Measurements from ENCODE around the gene TRIM10.

The TRIM10 gene

DNA sequence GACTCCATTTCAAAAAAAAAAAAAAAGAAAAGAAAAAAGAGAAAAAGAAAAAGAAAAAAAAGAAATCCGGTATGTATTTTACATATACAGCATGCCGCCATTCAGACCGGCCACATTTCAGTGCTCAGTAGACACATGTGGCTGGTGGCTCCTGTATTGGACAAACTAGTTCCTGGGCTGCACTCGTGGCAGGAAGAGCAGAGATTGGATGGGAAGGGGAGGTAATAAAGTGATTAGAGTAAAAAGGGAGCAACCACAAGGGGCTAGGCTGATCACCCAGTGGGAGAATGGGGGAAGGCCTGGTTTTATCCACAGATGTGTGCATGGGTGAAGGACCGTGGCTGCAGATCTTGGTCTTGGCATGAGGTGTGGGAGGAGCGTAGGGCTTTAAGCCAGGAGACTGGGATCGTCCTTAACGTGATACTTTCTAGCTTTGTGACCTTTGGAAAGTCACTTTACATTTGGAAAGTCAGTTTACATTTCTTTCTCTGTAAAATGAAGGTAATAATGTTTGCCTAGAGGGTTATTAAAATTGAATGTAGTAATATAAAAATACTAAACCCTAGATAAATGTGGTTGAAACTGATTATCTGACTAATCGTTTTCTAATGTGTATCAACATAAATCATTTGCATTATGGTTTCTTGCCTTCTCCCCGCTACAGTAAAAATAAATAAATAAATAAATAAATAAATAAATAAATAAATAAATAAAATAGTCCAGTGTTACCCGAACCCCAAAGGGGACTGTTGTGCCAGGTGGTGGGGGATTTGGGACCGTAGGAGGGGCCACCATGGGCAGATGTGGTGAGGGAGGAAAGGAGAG is 1.5 kb upstream of the TRIM10 start (continued):
- TF ChIP-seq, protein P1, sequence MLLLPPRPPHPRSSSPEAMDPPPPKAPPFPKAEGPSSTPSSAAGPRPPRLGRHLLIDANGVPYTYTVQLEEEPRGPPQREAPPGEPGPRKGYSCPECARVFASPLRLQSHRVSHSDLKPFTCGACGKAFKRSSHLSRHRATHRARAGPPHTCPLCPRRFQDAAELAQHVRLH (tag by site-specific recombination; IDR thresholded peaks at IDR 0.05), result peak; percentile 92
- TF ChIP-seq, protein P2, sequence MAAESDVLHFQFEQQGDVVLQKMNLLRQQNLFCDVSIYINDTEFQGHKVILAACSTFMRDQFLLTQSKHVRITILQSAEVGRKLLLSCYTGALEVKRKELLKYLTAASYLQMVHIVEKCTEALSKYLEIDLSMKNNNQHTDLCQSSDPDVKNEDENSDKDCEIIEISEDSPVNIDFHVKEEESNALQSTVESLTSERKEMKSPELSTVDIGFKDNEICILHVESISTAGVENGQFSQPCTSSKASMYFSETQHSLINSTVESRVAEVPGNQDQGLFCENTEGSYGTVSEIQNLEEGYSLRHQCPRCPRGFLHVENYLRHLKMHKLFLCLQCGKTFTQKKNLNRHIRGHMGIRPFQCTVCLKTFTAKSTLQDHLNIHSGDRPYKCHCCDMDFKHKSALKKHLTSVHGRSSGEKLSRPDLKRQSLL (tag by site-specific recombination; IDR thresholded peaks at IDR 0.05), result no peak
- TF ChIP-seq, protein P3, sequence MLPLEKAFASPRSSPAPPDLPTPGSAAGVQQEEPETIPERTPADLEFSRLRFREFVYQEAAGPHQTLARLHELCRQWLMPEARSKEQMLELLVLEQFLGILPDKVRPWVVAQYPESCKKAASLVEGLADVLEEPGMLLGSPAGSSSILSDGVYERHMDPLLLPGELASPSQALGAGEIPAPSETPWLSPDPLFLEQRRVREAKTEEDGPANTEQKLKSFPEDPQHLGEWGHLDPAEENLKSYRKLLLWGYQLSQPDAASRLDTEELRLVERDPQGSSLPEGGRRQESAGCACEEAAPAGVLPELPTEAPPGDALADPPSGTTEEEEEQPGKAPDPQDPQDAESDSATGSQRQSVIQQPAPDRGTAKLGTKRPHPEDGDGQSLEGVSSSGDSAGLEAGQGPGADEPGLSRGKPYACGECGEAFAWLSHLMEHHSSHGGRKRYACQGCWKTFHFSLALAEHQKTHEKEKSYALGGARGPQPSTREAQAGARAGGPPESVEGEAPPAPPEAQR (tag by site-specific recombination; IDR thresholded peaks at IDR 0.05), result no peak
- no peak for TF ChIP-seq SETDB1 (IDR thresholded peaks at IDR 0.05; ENCODE audit: insufficient read length, low read length)
- TF ChIP-seq ZNF621 (tag by site-specific recombination; IDR thresholded peaks at IDR 0.05), result no peak
- no peak for TF ChIP-seq YY2 (tag by site-specific recombination; IDR thresholded peaks at IDR 0.05)
- no peak for TF ChIP-seq ZBTB48 (tag by site-specific recombination; IDR thresholded peaks at IDR 0.05)
- TF ChIP-seq ZNF16 (tag by site-specific recombination; IDR thresholded peaks at IDR 0.05; ENCODE audit: low read depth), result no peak
- 0 out of 2 replicates have a peak, but pooled peaks have one; percentile 58 for TF ChIP-seq MYNN (tag by site-specific recombination; IDR thresholded peaks at IDR 0.05; ENCODE audit: borderline replicate concordance)
- TF ChIP-seq, protein P4, sequence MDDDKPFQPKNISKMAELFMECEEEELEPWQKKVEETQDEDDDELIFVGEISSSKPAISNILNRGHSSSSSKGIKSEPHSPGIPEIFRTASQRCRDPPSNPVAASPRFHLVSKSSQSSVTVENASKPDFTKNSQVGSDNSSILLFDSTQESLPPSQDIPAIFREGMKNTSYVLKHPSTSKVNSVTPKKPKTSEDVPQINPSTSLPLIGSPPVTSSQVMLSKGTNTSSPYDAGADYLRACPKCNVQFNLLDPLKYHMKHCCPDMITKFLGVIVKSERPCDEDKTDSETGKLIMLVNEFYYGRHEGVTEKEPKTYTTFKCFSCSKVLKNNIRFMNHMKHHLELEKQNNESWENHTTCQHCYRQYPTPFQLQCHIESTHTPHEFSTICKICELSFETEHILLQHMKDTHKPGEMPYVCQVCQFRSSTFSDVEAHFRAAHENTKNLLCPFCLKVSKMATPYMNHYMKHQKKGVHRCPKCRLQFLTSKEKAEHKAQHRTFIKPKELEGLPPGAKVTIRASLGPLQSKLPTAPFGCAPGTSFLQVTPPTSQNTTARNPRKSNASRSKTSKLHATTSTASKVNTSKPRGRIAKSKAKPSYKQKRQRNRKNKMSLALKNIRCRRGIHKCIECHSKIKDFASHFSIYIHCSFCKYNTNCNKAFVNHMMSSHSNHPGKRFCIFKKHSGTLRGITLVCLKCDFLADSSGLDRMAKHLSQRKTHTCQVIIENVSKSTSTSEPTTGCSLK (tag by site-specific recombination; IDR thresholded peaks at IDR 0.05), result no peak
- no peak for TF ChIP-seq ZBTB20 (tag by site-specific recombination; IDR thresholded peaks at IDR 0.05)
- TF ChIP-seq, protein P5, sequence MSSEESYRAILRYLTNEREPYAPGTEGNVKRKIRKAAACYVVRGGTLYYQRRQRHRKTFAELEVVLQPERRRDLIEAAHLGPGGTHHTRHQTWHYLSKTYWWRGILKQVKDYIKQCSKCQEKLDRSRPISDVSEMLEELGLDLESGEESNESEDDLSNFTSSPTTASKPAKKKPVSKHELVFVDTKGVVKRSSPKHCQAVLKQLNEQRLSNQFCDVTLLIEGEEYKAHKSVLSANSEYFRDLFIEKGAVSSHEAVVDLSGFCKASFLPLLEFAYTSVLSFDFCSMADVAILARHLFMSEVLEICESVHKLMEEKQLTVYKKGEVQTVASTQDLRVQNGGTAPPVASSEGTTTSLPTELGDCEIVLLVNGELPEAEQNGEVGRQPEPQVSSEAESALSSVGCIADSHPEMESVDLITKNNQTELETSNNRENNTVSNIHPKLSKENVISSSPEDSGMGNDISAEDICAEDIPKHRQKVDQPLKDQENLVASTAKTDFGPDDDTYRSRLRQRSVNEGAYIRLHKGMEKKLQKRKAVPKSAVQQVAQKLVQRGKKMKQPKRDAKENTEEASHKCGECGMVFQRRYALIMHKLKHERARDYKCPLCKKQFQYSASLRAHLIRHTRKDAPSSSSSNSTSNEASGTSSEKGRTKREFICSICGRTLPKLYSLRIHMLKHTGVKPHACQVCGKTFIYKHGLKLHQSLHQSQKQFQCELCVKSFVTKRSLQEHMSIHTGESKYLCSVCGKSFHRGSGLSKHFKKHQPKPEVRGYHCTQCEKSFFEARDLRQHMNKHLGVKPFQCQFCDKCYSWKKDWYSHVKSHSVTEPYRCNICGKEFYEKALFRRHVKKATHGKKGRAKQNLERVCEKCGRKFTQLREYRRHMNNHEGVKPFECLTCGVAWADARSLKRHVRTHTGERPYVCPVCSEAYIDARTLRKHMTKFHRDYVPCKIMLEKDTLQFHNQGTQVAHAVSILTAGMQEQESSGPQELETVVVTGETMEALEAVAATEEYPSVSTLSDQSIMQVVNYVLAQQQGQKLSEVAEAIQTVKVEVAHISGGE (tag by site-specific recombination; conservative IDR thresholded peaks at IDR 0.05; ENCODE audit: low read depth), result peak; percentile 90
- TF ChIP-seq ZNF624 (tag by site-specific recombination; IDR thresholded peaks at IDR 0.05), result no peak
- TF ChIP-seq ZNF658 (tag by site-specific recombination; IDR thresholded peaks at IDR 0.05), result no peak
- TF ChIP-seq ZNF266 (tag by site-specific recombination; IDR thresholded peaks at IDR 0.05; ENCODE audit: low read depth), result peak; percentile 95
- no peak for TF ChIP-seq GLIS1 (tag by site-specific recombination; IDR thresholded peaks at IDR 0.05)
- no peak; the same call in 1 of the 2 replicates for TF ChIP-seq BCL11A (tag by site-specific recombination; IDR thresholded peaks at IDR 0.05; ENCODE audit: low read depth)
- TF ChIP-seq, protein P6, sequence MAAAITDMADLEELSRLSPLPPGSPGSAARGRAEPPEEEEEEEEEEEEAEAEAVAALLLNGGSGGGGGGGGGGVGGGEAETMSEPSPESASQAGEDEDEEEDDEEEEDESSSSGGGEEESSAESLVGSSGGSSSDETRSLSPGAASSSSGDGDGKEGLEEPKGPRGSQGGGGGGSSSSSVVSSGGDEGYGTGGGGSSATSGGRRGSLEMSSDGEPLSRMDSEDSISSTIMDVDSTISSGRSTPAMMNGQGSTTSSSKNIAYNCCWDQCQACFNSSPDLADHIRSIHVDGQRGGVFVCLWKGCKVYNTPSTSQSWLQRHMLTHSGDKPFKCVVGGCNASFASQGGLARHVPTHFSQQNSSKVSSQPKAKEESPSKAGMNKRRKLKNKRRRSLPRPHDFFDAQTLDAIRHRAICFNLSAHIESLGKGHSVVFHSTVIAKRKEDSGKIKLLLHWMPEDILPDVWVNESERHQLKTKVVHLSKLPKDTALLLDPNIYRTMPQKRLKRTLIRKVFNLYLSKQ (tag by site-specific recombination; IDR thresholded peaks at IDR 0.05; ENCODE audit: borderline replicate concordance), result peak; percentile 97; the same call in 1 of the 2 replicates
- no peak for TF ChIP-seq ZBTB7A (tag by site-specific recombination; IDR thresholded peaks at IDR 0.05; ENCODE audit: low read depth)
- TF ChIP-seq KLF10 (tag by site-specific recombination; IDR thresholded peaks at IDR 0.05), result no peak
- TF ChIP-seq ZEB2 (tag by site-specific recombination; IDR thresholded peaks at IDR 0.05), result no peak
- no peak for TF ChIP-seq ZNF670 (tag by site-specific recombination; IDR thresholded peaks at IDR 0.05; ENCODE audit: low read depth)
- peak; percentile 83 for TF ChIP-seq GFI1B (tag by site-specific recombination; IDR thresholded peaks at IDR 0.05)
- TF ChIP-seq ZNF791 (tag by site-specific recombination; IDR thresholded peaks at IDR 0.05), result no peak; the same call in 1 of the 2 replicates
- no peak for TF ChIP-seq IKZF3 (tag by site-specific recombination; IDR thresholded peaks at IDR 0.05)
- TF ChIP-seq ZNF561 (tag by site-specific recombination; IDR thresholded peaks at IDR 0.05; ENCODE audit: borderline replicate concordance), result no peak
- TF ChIP-seq ZNF514 (tag by site-specific recombination; IDR thresholded peaks at IDR 0.05), result peak; percentile 83; the same call in 1 of the 2 replicates
- no peak for TF ChIP-seq ZNF677 (tag by site-specific recombination; IDR thresholded peaks at IDR 0.05)
